Stimulated activated CD4-positive, alpha-beta T cell treated with anti-CD3 and anti-CD28 coated beads, Interleukin-4, amount 100 ng/mL, for 24 hours (primary cell): ENCODE results near the gene LSM12.
"Not testable (repeated sequence)": the region's sequence is repeated elsewhere in the genome, so short reads cannot be mapped to it uniquely, and the experiment has no call there.

Source experiments
- DNase-seq: peaks from one replicate; pipeline ENCODE4 v3.0.0-alpha.2; 2020

Gene LSM12

GRCh38 chr17:44074231-44074910 lies 7.9 kb upstream of the LSM12 start:
- no peak for DNase-seq

- no peak for DNase-seq
Measured at GRCh38 chr17:44071772-44072171, 5.3 kb upstream of the LSM12 start.

- DNase-seq = peak; percentile 77
Measured at GRCh38 chr17:44071198-44071520, 4.7 kb upstream of the LSM12 start.

GRCh38 chr17:44070455-44071197 lies 4.2 kb upstream of the LSM12 start, which contains the start of gene G6PC3:
TSS of gene G6PC3 (plus strand) at chr17:44070735. CDS start at chr17:44070966, 231 bp downstream.
- peak; percentile 84 for DNase-seq

GRCh38 chr17:44069974-44070454 lies 3.5 kb upstream of the LSM12 start:
- DNase-seq = no peak

- no peak for DNase-seq
Measured at GRCh38 chr17:44067545-44067940, 1.1 kb upstream of the LSM12 start.

GRCh38 chr17:44065668-44066203 lies 735 bp downstream of the LSM12 start:
- DNase-seq = peak; percentile 7

GRCh38 chr17:44063704-44064639 lies 2.5 kb downstream of the LSM12 start:
- DNase-seq = no peak

GRCh38 chr17:44062871-44063270 lies 3.6 kb downstream of the LSM12 start:
- DNase-seq = no peak

GRCh38 chr17:44061446-44061845 lies 5.0 kb downstream of the LSM12 start:
- DNase-seq = no peak

- no peak for DNase-seq
Measured at GRCh38 chr17:44059101-44059892, 7.2 kb downstream of the LSM12 start.

- DNase-seq = no peak
Measured at GRCh38 chr17:44053125-44053872, 13.2 kb downstream of the LSM12 start.

- no peak for DNase-seq
Measured at GRCh38 chr17:44049294-44050060, 17.0 kb downstream of the LSM12 start.

- not testable (repeated sequence) for DNase-seq
Measured at GRCh38 chr17:44046893-44047292, 19.6 kb downstream of the LSM12 start.

- no peak for DNase-seq
Measured at GRCh38 chr17:44045486-44045885, 21.0 kb downstream of the LSM12 start.

- no peak for DNase-seq
Measured at GRCh38 chr17:44044071-44044470, 22.4 kb downstream of the LSM12 start.

- DNase-seq = no peak
Measured at GRCh38 chr17:44043272-44043696, 23.2 kb downstream of the LSM12 start.

GRCh38 chr17:44039829-44040635 lies 26.4 kb downstream of the LSM12 start:
- no peak for DNase-seq

GRCh38 chr17:44038604-44039011 lies 27.9 kb downstream of the LSM12 start:
- no peak for DNase-seq

GRCh38 chr17:44037471-44037870 lies 29.0 kb downstream of the LSM12 start:
- no peak for DNase-seq
